Measurements from ENCODE around the gene TOP3A. TPM values are rescaled to one million over a fixed set of nuclear protein-coding genes. Genes with fewer than 3 reads are reported as not detected.

TOP3A gene
- polyA plus RNA-seq, 1 donor (not counting 4 experiments of a cell fraction or from before 2014, with no cell fraction given), result 11.6 TPM

DNA sequence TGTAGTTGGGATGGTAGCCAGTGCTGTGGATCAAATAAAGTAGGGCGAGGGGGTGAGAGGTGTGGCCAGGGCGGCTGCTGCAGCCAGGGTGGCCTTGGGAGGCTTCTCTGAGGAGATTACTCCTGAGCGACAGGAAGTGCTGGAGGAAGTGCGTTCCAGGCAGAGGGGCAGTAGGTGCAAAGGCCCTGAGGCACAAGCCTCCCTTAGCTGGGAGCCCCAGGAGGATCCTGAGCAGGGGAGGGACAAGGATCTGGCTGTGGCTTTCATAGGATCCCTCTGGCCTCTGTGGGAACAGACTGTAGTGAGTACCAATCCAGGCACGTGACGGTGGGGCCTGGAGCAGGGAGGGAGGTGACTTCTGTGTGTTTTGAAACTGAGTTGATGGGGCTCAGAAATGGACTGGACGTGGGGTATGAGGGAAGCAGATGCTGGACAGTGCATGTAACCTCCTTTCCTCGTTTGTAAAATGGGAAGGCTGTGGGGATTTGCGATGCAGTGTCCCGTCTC lies 86.6 kb downstream of the TOP3A start:
- Histone ChIP-seq H3K4me1 (ENCODE audit: control insufficient read depth, extremely low read depth, insufficient read depth, low read length) (peaks cover 8% of the 10 kb centered on the region), H2AFZ (ENCODE audit: control insufficient read depth, low read length) (no peak overlapping the region), H3K4me3 (ENCODE audit: control insufficient read depth in 2 of 3, extremely low read depth in 1 of 3, insufficient read depth in 2 of 3, low read depth in 1 of 3, low read length in 3 of 3) (no peak overlapping the region), H3K79me2 (ENCODE audit: control insufficient read depth, insufficient read depth, low read length) (peaks cover 37% of the 10 kb centered on the region), H3K9me1 (ENCODE audit: control insufficient read depth, extremely low read depth, insufficient read depth, low read length) (peaks cover 2% of the 10 kb centered on the region), H3K4me2 (ENCODE audit: control insufficient read depth, extremely low read depth, insufficient read depth, low read depth, low read length) (no peak overlapping the region), H3K9ac (ENCODE audit: control insufficient read depth, extremely low read depth, insufficient read depth, low read length) (no peak overlapping the region), H3K27ac (ENCODE audit: control insufficient read depth, insufficient read depth, low read length) (no peak overlapping the region), H3K27me3 (ENCODE audit: control insufficient read depth, extremely low read depth, insufficient read depth, low read length) (no peaks in the 10 kb centered on the region), H3K9me3 (ENCODE audit: control insufficient read depth, low read depth, low read length) (no peaks in the 10 kb centered on the region), H3K36me3 (ENCODE audit: control insufficient read depth in 2 of 2, extremely low read depth in 1 of 2, insufficient read depth in 2 of 2, low read length in 2 of 2) (peaks cover 4 to 9% of the 10 kb centered on the region in 2 experiments), H4K20me1 (ENCODE audit: control insufficient read depth, extremely low read depth, insufficient read depth, low read length) (no peaks in the 10 kb centered on the region)
- DNase-seq (ENCODE audit: low read depth, low spot score), result no peak
- dilution Hi-C loops (cut with MboI; ENCODE audit: extremely low pct_ligation_motif_present, low sequenced_read_pairs), result no loop called here
- no peak for FAIRE-seq
- TF ChIP-seq, protein P1, sequence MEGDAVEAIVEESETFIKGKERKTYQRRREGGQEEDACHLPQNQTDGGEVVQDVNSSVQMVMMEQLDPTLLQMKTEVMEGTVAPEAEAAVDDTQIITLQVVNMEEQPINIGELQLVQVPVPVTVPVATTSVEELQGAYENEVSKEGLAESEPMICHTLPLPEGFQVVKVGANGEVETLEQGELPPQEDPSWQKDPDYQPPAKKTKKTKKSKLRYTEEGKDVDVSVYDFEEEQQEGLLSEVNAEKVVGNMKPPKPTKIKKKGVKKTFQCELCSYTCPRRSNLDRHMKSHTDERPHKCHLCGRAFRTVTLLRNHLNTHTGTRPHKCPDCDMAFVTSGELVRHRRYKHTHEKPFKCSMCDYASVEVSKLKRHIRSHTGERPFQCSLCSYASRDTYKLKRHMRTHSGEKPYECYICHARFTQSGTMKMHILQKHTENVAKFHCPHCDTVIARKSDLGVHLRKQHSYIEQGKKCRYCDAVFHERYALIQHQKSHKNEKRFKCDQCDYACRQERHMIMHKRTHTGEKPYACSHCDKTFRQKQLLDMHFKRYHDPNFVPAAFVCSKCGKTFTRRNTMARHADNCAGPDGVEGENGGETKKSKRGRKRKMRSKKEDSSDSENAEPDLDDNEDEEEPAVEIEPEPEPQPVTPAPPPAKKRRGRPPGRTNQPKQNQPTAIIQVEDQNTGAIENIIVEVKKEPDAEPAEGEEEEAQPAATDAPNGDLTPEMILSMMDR (optimal IDR thresholded peaks at IDR 0.05 in 1 of 3, IDR thresholded peaks at IDR 0.05 in 1 of 3, conservative IDR thresholded peaks at IDR 0.05 in 1 of 3; ENCODE audit: extremely low read depth in 1 of 3, insufficient read depth in 2 of 3, low read length in 3 of 3), result no peak
- no peak for TF ChIP-seq EZH2 (IDR thresholded peaks at IDR 0.05; ENCODE audit: low read length)

DNA sequence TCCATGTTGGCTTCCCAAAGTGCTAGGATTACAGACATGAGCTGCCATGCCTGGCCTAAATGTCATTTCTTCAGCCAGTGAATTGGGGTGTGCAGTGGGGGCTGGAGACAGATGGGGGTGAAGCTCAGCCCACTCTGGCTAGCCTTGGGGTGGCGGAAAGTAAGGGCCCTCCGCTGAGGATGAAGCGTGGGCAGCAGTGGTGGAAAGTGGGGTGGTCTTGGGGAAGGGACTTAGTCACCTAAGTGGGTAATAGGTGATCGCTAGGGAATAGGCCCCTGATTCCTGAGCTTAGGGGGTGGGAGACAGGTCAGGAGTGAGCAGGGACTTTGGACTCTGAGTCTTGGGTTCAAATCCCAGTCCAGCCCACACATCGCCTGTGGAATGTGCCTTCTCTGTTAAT lies 87.2 kb downstream of the TOP3A start:
- TF ChIP-seq, protein P1 (optimal IDR thresholded peaks at IDR 0.05 in 1 of 3, IDR thresholded peaks at IDR 0.05 in 1 of 3, conservative IDR thresholded peaks at IDR 0.05 in 1 of 3; ENCODE audit: extremely low read depth in 1 of 3, insufficient read depth in 2 of 3, low read length in 3 of 3), result no peak
- TF ChIP-seq EZH2 (IDR thresholded peaks at IDR 0.05; ENCODE audit: low read length), result no peak
- H4K20me1 ChIP-seq (ENCODE audit: control insufficient read depth, extremely low read depth, insufficient read depth, low read length), result no peaks in the 10 kb centered on the region
- FAIRE-seq, result no peak
- H3K4me3 ChIP-seq (ENCODE audit: control insufficient read depth in 2 of 3, extremely low read depth in 1 of 3, insufficient read depth in 2 of 3, low read depth in 1 of 3, low read length in 3 of 3), result no peak overlapping the region
- H3K9me3 ChIP-seq (ENCODE audit: control insufficient read depth, low read depth, low read length), result no peaks in the 10 kb centered on the region
- no peak overlapping the region for H3K27ac ChIP-seq (ENCODE audit: control insufficient read depth, insufficient read depth, low read length)
- peaks cover 37% of the 10 kb centered on the region for H3K79me2 ChIP-seq (ENCODE audit: control insufficient read depth, insufficient read depth, low read length)
- H3K27me3 ChIP-seq (ENCODE audit: control insufficient read depth, extremely low read depth, insufficient read depth, low read length), result no peaks in the 10 kb centered on the region
- H3K36me3 ChIP-seq (ENCODE audit: control insufficient read depth in 2 of 2, extremely low read depth in 1 of 2, insufficient read depth in 2 of 2, low read length in 2 of 2), result peaks cover 0 to 4% of the 10 kb centered on the region in 2 experiments
- H3K4me2 ChIP-seq (ENCODE audit: control insufficient read depth, extremely low read depth, insufficient read depth, low read depth, low read length), result no peak overlapping the region
- H3K9ac ChIP-seq (ENCODE audit: control insufficient read depth, extremely low read depth, insufficient read depth, low read length), result no peak overlapping the region
- no peak overlapping the region for H2AFZ ChIP-seq (ENCODE audit: control insufficient read depth, low read length)
- dilution Hi-C loops (cut with MboI; ENCODE audit: extremely low pct_ligation_motif_present, low sequenced_read_pairs), result no loop called here
- peaks cover 2% of the 10 kb centered on the region for H3K9me1 ChIP-seq (ENCODE audit: control insufficient read depth, extremely low read depth, insufficient read depth, low read length)
- H3K4me1 ChIP-seq (ENCODE audit: control insufficient read depth, extremely low read depth, insufficient read depth, low read length), result peaks cover 8% of the 10 kb centered on the region
- no peak for DNase-seq (ENCODE audit: low read depth, low spot score)

All from keratinocyte (primary cell).